ENCODE results near the gene EPOP.
"Not testable (repeated sequence)": the region's sequence is repeated elsewhere in the genome, so short reads cannot be mapped to it uniquely, and the experiment has no call there.

EPOP gene

GRCh38 chr17:38627957-38628356, 46.8 kb downstream of the EPOP start:
- H3K36me3 Mint-ChIP-seq (ENCODE audit: low read depth), result no peaks in the 10 kb centered on the region
- no peaks in the 10 kb centered on the region for H3K4me1 Mint-ChIP-seq
- no peak overlapping the region for H3K4me3 Mint-ChIP-seq
- no peak overlapping the region for H3K27ac Mint-ChIP-seq
- H3K27me3 Mint-ChIP-seq (ENCODE audit: low read depth), result peaks cover 9% of the 10 kb centered on the region
- H3K9me3 Mint-ChIP-seq, result peaks cover 5% of the 10 kb centered on the region
- no peak for TF ChIP-seq CTCF (IDR thresholded peaks at IDR 0.05; ENCODE audit: unreplicated experiment in 3 of 3)

- H3K4me1 Mint-ChIP-seq, H3K4me3 Mint-ChIP-seq, H3K9me3 Mint-ChIP-seq: not testable (repeated sequence)
Observed at GRCh38 chr17:38626606-38627226, 48.0 kb downstream of the EPOP start.

GRCh38 chr17:38625482-38625881, 49.3 kb downstream of the EPOP start:
- TF ChIP-seq CTCF (IDR thresholded peaks at IDR 0.05; ENCODE audit: unreplicated experiment in 3 of 3), result no peak
- peaks cover 20% of the 10 kb centered on the region for H3K27me3 Mint-ChIP-seq (ENCODE audit: low read depth)
- no peak overlapping the region for H3K4me3 Mint-ChIP-seq
- H3K36me3 Mint-ChIP-seq (ENCODE audit: low read depth), result no peaks in the 10 kb centered on the region
- H3K9me3 Mint-ChIP-seq, result peaks cover 3% of the 10 kb centered on the region
- H3K27ac Mint-ChIP-seq, result no peak overlapping the region
- H3K4me1 Mint-ChIP-seq, result no peaks in the 10 kb centered on the region

More at GRCh38 chr17:38626606-38627226, 48.0 kb downstream of the EPOP start:
- H3K36me3 Mint-ChIP-seq (ENCODE audit: low read depth); H3K27ac Mint-ChIP-seq: not testable (repeated sequence)
- peaks cover 10% of the 10 kb centered on the region for H3K27me3 Mint-ChIP-seq (ENCODE audit: low read depth)

GRCh38 chr17:38624782-38625355, 49.9 kb downstream of the EPOP start:
- not testable (repeated sequence) for H3K4me3 Mint-ChIP-seq; H3K4me1 Mint-ChIP-seq; H3K9me3 Mint-ChIP-seq; H3K27ac Mint-ChIP-seq; H3K36me3 Mint-ChIP-seq (ENCODE audit: low read depth)
- H3K27me3 Mint-ChIP-seq (ENCODE audit: low read depth), result peaks cover 20% of the 10 kb centered on the region

Data from nephron (organoid).